Left lobe of liver (tissue), 2 donors: ENCODE data around the gene DGKE. TPM values are rescaled to one million over a fixed set of nuclear protein-coding genes. Genes with fewer than 3 reads are reported as not detected.

ENCODE experiments used
- ATAC-seq: fragments of 200-7000 bp; cut with Tn5 transposase; one replicate; pipeline ENCODE4 v1.9.1; 2020; ENCODE audit warnings: mild to moderate bottlenecking, moderate library complexity
- DNase-seq: peaks from one replicate; pipeline ENCODE4 v3.0.0-alpha.2; 2020; ENCODE audit warnings: low spot score
- total RNA-seq: library from RNA; stranded (reverse); gene quantifications from one replicate; pipeline ENCODE4 v1.2.1, GENCODE V29; 2021
- donor health status: DM: no; HTN: no; CAD: no; lungs with moderate emphysema.
- donor health status: DM: no; HTN: yes; CAD: no.

Gene DGKE
- total RNA-seq, 1 donor from 2014 or later: 4.0 TPM

DNA sequence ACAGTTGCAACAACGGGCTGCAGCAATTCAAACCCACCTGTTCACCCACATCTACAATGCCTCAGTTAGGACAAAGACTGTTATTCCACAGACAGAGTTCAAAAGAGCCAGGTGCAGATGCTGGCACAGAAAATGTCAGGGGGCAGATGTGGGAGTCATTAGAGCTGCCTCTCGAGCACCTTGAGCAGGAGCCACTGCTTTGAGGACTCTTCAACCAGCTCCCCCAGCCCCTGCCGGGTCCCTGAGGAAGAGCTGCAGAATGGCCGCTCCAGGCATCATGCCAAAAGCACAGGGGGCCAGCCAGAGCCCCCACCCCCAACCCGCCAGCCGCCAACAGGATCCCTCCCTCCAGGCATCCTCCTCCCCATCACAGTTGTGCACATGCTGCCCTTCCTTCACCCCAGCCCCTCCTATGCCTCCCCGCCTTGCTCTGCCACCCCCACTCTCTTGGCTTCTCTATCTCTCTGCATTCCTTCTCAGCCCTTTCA, 21.0 kb upstream of the DGKE start:
- ATAC-seq (no peak), DNase-seq (no peak)

DNA sequence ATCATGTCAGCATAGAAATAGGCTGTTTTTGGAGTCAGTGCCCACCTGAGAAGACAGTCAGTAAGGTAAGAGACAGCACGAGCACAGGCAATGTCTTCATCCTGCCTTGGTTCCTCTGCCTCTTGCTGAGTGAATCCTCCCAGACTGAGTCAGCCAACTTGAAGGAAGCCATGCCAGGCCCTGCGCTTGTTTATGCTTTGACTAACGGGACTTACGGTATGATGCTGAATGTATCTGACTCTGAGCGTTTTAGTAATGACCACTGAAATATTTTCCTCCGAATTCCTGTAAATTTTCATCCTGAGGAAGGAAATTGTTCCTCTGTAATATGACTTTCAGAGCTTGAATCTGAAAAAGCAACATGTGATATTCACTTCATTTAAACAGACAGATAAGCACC, 18.2 kb upstream of the DGKE start:
- ATAC-seq (no peak), DNase-seq (no peak)

DNA sequence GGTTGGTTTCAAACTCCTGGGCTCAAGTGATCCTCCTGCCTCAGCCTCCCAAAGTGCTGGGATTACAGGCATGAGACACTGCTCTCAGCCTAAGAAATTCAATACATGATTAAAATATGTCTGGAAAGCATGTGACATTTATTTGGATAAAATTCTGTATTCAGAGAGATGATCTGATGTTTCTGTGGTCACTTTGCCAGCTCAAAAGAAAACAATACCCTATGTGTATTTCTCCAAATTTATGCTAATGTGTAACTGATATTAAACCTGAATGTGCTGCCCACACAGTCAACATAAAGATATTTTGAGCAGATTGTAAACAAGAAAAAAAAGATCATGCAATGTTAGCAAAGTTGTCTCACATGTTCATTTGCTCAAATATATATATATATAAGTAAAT, 16.9 kb upstream of the DGKE start:
- no peak for DNase-seq
- ATAC-seq: no peak

DNA sequence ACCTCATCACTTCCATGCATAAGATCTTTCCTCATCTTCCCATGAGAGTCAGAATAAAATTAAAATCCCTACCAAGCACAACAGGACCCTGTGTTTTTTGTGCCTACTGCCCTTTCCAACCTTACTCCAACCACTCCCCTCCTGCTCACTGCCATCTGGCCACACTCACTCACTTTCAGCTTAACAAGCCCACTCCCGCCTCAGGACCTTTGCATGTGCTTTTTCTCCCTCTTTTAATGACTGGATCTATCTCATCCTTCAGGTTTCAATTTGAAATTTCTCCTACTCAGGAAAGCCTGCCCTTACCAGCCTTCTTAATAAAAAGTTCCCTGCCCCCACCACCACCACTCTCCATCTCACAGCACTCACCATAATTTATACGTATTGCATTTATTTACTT, 14.9 kb upstream of the DGKE start:
- ATAC-seq: no peak
- no peak for DNase-seq

- peak; percentile 87 for ATAC-seq
- DNase-seq: peak; percentile 82
Measured at GRCh38 chr17:56819431-56820145, 14.4 kb upstream of the DGKE start.

DNA sequence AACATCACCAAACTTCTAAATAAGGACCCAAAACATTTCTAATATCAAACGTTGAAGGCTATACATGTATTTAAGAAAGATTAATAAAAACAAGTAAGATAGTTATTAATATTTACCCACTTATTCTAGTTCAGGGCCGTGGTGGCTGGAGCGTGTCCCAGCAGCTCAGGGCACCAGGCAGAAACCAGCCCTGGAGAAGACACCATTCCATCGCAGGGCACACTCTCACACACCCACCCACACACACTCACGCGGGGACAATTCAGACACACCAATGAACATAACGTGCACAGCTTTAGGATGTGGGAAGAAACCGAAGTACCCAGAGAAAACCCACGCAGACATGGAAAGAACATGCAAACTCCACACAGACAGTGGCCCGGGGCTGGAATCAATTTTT, 13.7 kb upstream of the DGKE start:
- no peak for DNase-seq

DNA sequence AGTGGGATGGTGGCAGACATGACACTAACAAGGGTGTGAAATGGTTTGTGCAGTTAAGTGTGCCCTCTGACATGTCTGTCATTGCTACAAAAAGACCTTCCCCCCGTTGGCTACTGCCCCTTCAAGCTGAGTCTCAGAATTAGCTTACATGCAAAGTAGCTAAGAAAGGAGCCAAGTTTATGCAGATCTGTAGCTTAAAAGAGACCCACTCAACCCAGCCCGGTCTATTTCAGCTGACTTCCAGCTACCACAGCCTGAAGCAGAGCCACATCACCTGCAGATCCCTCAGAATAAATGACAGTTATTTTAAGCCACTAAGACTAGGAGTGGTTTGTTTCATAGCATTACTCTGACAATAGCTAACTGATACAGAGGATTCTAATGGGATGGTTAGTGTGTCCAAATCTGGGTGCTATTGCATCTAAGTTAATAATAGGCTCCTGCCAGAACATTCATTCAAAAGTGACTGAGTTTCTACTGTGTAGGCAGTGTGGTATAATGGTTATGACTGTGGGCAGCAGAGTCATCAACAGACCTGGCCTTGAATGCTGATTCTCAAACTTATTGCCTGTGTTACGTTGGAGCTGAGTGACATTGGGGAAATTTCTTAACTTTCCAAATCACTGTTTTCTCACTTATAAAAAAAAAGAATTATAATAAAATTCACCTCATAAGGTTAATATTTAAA, 12.0 kb upstream of the DGKE start:
- ATAC-seq: no peak
- no peak for DNase-seq

More for the DNA sequence above, 13.7 kb upstream of the DGKE start:
- ATAC-seq: peak; percentile 29

DNA sequence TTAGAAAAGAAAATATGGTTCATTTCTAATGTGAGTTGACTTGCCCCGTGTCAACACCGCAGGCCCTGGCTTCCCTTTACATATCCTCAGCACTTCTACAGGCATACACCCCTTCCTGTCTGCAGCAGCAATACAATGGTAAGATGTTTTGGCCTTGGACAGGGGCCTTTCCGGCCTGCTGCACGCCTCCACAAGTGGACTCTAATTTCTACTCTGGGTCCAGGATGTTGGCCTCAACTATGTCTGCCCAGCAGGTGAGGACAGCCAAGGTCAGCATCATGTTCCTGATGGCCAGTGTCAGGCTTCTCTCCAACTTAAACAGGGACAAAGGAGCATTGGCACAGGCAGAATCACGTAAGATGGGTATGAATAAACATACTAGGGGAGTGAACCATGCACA, 11.2 kb upstream of the DGKE start:
- ATAC-seq: peak; percentile 73

DNA sequence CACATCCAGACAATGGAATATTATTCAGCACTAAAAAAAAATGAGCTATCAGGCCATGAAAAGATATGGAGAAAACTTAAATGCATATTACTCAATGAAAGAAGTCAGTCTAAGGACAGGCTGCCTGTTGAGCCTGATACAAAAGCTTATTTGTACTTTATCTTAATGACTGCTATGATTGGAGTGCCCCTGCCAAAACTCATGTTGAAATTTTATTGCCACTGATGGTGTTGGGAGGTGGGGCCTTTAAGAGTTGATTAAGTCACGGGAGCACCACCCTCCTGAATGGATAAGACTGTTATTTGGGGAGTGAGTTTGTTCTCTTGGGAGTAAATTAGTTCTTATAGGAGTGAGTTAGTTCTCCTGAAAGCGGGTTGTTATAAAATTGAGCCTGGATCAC, 10.1 kb upstream of the DGKE start:
- ATAC-seq: no peak
- DNase-seq: no peak

More for the DNA sequence above, 11.2 kb upstream of the DGKE start:
- DNase-seq: peak; percentile 90

DNA sequence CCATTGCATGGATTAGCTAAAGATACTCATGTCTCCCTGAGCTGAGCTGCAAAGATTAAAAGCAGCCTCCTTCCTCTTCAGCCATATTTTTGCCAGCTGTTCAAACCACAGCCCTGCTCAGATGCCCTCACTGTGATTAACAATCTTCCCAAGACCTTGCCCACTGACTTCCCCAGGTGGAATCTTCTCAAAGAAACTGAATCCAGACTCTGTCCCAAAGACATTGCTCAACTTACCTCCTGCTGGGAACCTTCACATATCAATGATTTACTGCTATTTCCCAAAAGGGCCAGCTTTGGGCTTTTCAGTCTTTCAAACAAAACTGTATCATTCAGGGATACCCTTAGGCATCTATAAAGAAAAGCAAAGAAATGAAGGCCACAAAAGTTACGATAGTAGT, 9.4 kb upstream of the DGKE start:
- ATAC-seq (no peak), DNase-seq (no peak)

GRCh38 chr17:56826611-56827414, 7.1 kb upstream of the DGKE start:
- DNase-seq: peak; percentile 63

GRCh38 chr17:56830726-56831368, 3.1 kb upstream of the DGKE start:
- no peak for DNase-seq
- no peak for ATAC-seq

More at GRCh38 chr17:56826611-56827414, 7.1 kb upstream of the DGKE start:
- ATAC-seq: peak; percentile 72

- DNase-seq: no peak
- ATAC-seq: no peak
Measured at GRCh38 chr17:56831369-56832095, 2.4 kb upstream of the DGKE start.

- DNase-seq (no peak), ATAC-seq (no peak)
Measured at GRCh38 chr17:56832446-56832845, 1.5 kb upstream of the DGKE start.

- ATAC-seq (peak; percentile 58), DNase-seq (peak; percentile 61)
Measured at GRCh38 chr17:56833057-56833808, 718 bp upstream of the DGKE start.

- DNase-seq: peak; percentile 66
- ATAC-seq: peak; percentile 39
Measured at GRCh38 chr17:56834380-56835263, 671 bp downstream of the DGKE start.

GRCh38 chr17:56835264-56835585, 1.3 kb downstream of the DGKE start:
- DNase-seq (no peak), ATAC-seq (no peak)

DNA sequence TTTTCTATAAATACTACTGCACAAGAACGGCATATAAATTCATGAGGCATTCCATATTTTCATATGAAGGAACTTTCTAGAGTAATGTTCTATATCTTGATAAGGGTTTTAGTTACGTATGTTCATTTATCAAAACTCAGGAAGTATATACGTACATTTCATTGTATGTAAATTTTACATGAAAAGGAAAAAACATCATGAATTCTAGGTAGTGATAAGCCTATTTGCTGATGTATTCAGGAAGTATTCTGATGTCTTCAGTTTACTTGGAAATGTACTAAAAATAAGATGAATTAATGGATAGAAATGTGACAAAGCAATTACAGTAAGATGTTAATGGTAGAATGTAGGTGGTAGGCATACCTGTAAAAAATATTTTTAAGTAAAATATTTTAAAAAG, 4.7 kb downstream of the DGKE start:
- no peak for ATAC-seq
- DNase-seq: no peak

DNA sequence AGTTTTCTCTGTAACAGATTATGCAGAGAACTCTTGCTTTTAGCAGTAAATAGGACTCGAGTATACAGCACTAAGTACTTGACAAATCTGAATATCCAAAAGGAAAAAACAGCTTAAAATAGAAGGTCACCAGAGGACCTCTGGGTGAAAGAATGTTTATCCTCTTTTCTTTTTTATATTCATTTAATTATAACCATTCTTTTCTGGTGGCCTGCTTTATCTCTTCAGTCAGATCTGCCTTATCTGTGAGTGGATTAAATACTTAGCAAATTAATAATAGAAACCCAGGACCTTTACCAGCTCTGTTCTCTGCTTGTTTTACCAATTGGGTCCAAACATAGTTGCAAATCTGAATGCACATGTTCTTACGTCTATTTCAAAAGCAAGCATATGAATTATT, 8.6 kb downstream of the DGKE start:
- ATAC-seq: no peak
- DNase-seq: no peak
